HG02981 (cell line): ENCODE data around the gene SEMA4D.

Experiments used
- ATAC-seq: cut with Tn5 transposase; IDR thresholded peaks from one replicate; pipeline ENCODE4 v1.9.1; 2021; ENCODE audit warnings: mild to moderate bottlenecking, moderate library complexity; ENCODE audit not compliant: unreplicated experiment

The SEMA4D gene

GRCh38 chr9:89390578-89391116, 107.3 kb downstream of the SEMA4D start:
- no peak for ATAC-seq

- ATAC-seq: no peak
Observed at GRCh38 chr9:89390068-89390555, 107.8 kb downstream of the SEMA4D start.

GRCh38 chr9:89388868-89389177, 109.1 kb downstream of the SEMA4D start:
- no peak for ATAC-seq

- ATAC-seq: no peak
Observed at GRCh38 chr9:89388084-89388867, 109.6 kb downstream of the SEMA4D start.

GRCh38 chr9:89387197-89387849, 110.6 kb downstream of the SEMA4D start:
- no peak for ATAC-seq

GRCh38 chr9:89386797-89387196, 111.1 kb downstream of the SEMA4D start:
- no peak for ATAC-seq

GRCh38 chr9:89386206-89386605, 111.7 kb downstream of the SEMA4D start:
- no peak for ATAC-seq

GRCh38 chr9:89384783-89385182, 113.1 kb downstream of the SEMA4D start:
- ATAC-seq: no peak

GRCh38 chr9:89383721-89384300, 114.1 kb downstream of the SEMA4D start:
- ATAC-seq: no peak

GRCh38 chr9:89383030-89383720, 114.7 kb downstream of the SEMA4D start:
- no peak for ATAC-seq

- no peak for ATAC-seq
Observed at GRCh38 chr9:89382026-89382986, 115.6 kb downstream of the SEMA4D start.

- no peak for ATAC-seq
Observed at GRCh38 chr9:89381308-89381609, 116.7 kb downstream of the SEMA4D start.

- ATAC-seq: no peak
Observed at GRCh38 chr9:89380437-89381307, 117.2 kb downstream of the SEMA4D start.

GRCh38 chr9:89379508-89380115, 118.3 kb downstream of the SEMA4D start:
- no peak for ATAC-seq

- no peak for ATAC-seq
Observed at GRCh38 chr9:89379031-89379430, 118.9 kb downstream of the SEMA4D start.

- ATAC-seq: no peak
Observed at GRCh38 chr9:89378541-89378940, 119.4 kb downstream of the SEMA4D start.

- ATAC-seq: no peak
Observed at GRCh38 chr9:89377411-89377810, 120.5 kb downstream of the SEMA4D start.

- ATAC-seq: no peak
Observed at GRCh38 chr9:89376741-89377351, 121.1 kb downstream of the SEMA4D start.
